Astrocyte of the spinal cord (primary cell): Measurements from ENCODE around the gene RRAD.

Experiments used
- DNase-seq: peaks from one replicate; pipeline ENCODE4 v3.0.0; 2011; ENCODE audit warnings: low read depth, low spot score
- H3K4me3 ChIP-seq: 2 replicates; pipeline ENCODE4 v1.5.1; 2011; ENCODE audit warnings: low read depth, mild to moderate bottlenecking, low read length, moderate library complexity
- CTCF ChIP-seq: IDR thresholded peaks from 2 replicates; pipeline ENCODE4 v1.5.1; 2012; ENCODE audit warnings: low read depth, mild to moderate bottlenecking, low read length, inconsistent platforms
- in situ Hi-C: cut with HindIII; loops from 2 replicates; pipeline ENCODE4 v1.10.0; 2017; ENCODE audit warnings: low sequenced_read_pairs

RRAD gene

GRCh38 chr16:66944054-66944441 lies 18.7 kb upstream of the RRAD start:
- in situ Hi-C loops: no loop called here
- H3K4me3 ChIP-seq: no peak overlapping the region
- TF ChIP-seq CTCF: no peak
- DNase-seq: no peak

DNA sequence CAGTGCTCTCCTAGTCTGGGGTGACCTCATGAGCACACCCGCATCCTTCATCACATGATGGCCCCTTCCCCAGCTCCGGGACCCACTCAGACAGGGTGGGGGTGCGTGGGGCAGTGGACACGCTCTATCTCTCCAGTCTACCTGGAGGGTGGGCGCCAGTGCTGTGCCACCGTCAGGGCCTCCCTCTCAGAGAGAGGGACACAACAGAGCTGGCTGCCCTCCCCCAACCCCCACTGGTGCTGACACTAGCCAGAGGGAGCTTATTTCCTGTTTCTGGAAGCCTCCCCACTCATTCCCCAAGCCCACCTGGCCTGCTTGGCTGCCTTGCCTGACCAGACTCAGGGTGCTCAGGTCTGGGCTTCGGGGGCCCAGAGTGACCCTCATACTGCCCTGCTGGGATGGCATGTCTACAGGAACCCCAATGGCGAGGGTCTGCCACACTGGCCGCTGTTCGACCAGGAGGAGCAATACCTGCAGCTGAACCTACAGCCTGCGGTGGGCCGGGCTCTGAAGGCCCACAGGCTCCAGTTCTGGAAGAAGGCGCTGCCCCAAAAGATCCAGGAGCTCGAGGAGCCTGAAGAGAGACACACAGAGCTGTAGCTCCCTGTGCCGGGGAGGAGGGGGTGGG lies 18.2 kb upstream of the RRAD start:
- H3K4me3 ChIP-seq: no peak overlapping the region
- in situ Hi-C loops: no loop called here
- no peak for DNase-seq
- TF ChIP-seq CTCF: no peak

DNA sequence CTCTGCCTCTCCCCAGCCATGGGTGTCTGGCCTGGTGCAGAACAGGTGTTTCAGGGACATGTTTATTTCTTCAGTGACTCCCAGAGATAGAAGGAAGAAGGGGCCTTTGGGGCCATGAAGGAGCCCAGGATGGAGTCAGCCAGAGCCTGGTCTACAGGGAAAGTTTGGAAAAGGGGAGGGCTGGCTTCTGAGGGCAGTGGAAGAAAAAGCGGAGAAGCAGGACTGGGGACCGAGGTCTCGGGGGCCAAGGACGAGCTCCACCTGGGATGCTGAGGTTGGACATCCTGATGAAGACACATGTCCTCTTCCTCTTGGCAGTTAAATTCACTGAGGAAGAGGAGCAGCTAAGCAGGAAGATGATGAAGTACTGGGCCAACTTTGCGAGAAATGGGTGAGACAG lies 17.6 kb upstream of the RRAD start:
- in situ Hi-C loops: no loop called here
- H3K4me3 ChIP-seq: no peak overlapping the region
- TF ChIP-seq CTCF: no peak
- no peak for DNase-seq

DNA sequence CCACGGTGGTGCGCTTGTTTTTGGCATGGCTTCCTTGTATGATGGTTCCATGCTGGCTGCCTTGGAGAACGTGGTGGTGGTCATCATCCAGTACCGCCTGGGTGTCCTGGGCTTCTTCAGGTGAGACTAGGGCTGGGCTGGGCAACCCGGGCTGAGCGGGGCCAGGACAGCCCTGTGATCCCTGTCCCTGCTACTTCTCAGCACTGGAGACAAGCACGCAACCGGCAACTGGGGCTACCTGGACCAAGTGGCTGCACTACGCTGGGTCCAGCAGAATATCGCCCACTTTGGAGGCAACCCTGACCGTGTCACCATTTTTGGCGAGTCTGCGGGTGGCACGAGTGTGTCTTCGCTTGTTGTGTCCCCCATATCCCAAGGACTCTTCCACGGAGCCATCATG lies 14.9 kb upstream of the RRAD start:
- no peak for TF ChIP-seq CTCF
- H3K4me3 ChIP-seq: no peak overlapping the region
- in situ Hi-C loops: no loop called here
- DNase-seq: no peak

DNA sequence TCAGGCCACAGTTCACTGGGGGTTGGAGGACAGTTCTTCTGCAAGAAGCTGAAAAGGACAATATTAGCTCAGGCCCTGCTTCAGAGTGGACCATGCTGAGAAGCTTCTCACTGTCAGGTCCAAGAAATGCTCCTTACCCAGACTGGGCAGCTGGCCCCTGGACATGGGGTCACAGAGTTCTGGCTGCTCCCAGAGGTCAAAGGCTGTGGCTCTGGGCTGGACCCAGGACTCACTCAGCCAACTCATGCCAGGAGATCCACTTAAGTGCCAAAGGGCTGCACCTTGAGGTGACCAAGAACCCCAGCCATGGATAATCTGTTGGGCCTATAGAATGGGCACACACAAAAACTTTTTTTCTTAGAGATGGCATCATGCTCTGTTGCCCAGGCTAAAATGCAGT lies 14.0 kb upstream of the RRAD start:
- in situ Hi-C loops: no loop called here
- no peak for DNase-seq
- no peak overlapping the region for H3K4me3 ChIP-seq
- TF ChIP-seq CTCF: no peak

DNA sequence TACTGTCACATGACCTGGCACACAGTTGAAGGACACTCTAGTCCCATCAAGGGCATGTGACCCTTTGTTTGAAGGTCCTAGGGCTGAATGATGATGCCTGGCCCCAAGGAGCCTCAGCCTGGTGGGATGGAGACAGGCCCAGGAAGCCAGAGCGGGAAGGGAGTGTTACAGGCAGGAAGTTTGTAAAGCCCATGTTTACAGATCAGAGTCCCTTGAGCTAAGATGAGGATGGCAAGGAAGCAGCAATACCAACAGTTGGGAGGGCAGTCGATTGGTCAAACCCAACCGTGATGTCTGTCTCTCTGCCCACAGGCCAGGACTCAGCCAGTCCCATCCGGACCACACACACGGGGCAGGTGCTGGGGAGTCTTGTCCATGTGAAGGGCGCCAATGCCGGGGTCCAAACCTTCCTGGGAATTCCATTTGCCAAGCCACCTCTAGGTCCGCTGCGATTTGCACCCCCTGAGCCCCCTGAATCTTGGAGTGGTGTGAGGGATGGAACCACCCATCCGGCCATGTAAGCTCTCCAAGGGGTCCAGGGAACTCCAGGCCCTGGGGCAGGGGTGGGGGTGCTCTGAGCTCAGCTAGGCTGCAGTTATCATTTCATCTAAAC lies 12.5 kb upstream of the RRAD start:
- no peak overlapping the region for H3K4me3 ChIP-seq
- no peak for DNase-seq
- in situ Hi-C loops: no loop called here
- TF ChIP-seq CTCF: no peak
